HG02938 (cell line): ENCODE data around the gene RIMS3.
"Not testable (repeated sequence)": the region's sequence is repeated elsewhere in the genome, so short reads cannot be mapped to it uniquely, and the experiment has no call there.

ENCODE experiments used
- ATAC-seq: cut with Tn5 transposase; IDR thresholded peaks from one replicate; pipeline ENCODE4 v1.9.1; 2021; ENCODE audit warnings: mild to moderate bottlenecking, moderate library complexity; ENCODE audit not compliant: unreplicated experiment

The RIMS3 gene

DNA sequence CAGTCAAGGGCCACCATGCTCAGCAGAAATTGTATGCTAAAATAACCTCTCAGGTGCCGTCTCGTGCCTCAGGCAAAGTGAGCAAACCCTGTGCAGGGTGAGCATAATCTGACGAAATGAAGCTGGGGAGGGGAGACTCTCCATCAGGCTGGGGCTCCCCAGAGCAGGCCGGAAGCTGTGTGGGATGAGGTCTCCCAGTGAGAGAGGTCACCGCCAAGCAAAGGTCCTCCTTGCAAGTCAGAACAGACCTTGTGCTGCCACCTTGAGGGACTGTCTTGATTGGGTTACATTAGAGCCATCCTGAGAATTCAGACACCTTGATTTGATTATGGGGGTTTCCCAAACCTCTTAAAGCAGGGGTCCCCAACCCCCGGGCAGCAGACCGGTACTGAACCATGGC is 69.9 kb downstream of the RIMS3 start:
- no peak for ATAC-seq

DNA sequence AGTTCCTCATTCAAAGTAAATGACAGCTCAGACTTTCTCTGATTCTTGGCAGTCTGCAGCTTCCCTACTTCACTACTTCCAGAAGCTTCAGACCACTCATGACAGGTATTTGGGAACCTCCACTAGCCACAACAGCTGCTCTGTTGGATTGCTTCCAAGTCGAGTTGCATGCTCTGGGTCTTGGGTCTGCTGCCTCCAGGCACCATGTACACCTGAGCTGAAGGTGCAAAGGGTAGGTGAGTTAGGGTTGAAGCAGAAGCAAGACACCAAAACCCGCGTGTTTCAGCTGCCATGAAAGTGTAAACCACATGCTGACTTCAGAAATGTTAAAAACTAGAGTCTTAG is 71.3 kb downstream of the RIMS3 start:
- ATAC-seq = no peak

DNA sequence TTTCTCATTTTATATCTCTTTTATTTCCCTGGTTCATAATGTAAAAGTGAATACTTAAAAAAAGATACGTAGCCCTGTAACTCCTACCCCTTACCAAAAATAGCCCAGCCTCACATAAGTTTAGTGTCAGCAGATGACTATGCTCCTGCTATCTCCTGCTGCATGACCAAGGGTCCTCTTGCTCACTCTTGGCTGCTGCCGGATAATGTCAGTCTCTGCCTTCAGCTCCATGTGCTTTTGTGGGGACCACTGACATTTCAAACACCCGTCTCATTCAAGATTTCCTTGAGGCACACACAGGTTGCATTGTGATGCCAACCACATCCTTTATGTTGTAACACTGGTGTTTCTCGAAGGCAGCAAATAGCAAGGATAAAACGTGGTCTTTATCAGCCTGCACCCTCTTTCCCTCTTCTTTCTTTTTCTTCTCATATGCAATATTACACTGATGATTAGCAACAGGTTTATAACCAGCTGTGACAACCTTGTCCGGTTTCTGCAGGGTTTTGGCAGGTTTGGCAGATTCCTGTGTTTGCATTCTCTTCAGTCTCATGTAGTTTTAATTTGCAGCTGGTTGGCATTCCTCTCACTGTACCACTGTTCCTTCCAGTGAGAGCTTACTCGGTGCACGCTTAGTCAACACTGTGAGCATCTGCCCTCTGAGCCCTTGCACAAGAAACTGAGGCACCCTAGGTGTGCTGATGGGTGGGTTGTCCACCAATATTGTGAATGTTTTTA is 71.9 kb downstream of the RIMS3 start:
- ATAC-seq = no peak

DNA sequence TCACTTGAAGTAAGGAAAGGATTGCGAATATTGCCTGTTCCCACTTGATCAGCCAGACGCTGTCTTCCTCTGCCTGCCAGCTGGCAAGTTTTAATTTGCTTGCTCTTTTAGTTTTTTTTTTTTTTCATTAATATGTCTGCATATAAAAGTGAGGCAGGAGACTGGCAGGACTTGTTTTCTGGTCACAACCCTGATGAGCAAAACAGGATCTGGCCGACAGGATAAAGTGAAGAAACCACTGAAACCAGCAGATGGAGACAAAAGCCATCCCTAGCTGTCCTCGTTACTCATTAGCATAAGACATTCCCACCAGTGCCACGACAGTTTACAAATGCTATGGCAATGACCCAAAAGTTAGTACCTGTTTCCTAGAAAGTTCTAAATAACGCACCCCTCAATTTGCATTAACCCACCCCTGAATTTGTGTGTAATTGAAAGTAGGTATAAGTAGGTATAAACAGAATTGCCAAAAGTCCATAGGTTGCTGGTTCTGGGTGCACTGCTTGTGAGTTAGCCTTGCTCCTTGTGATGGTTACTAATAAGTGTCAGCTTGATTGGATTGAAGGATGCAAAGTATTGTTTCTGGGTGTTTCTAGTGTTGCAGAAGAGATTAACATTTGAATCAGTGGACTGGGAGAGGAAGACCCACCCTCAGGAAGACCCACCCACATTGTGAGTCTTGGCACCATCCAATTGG is 73.2 kb downstream of the RIMS3 start:
- no peak for ATAC-seq

DNA sequence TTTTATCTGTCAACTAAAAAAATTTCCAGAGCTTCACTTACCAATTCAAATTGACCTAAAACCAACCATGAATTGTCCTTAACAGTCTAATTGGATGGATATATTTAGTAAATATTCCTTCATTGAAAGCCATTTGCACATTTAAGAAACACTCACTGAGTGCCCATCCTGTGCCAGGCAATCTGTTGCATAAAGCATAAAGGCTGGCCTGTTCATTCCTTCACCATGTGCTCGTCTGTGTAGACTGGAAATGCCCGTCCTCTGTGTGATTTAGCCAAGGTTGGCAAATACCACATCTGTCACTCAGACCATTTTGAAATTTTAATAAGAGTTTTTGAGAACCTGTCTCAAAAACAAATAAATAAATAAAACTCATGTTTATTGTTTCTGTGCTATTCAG is 76.9 kb downstream of the RIMS3 start:
- no peak for ATAC-seq

DNA sequence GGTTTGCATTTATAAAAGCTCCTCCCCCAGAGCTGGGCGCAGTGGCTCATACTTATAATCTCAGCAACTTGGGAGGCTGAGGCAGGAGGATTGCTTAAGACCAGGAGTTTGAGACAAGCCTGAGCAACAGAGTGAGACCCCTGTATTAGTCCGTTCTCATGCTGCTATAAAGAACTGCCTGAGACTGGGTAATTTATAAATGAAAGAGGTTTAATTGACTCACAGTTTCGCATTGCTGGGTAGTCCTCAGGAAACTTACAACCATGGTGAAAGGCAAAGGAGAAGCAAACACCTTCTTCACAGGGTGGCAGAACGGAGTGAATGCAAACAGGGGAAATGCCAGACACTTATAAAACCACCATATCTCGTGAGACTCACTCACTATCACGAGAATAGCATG is 81.5 kb downstream of the RIMS3 start:
- ATAC-seq = no peak

DNA sequence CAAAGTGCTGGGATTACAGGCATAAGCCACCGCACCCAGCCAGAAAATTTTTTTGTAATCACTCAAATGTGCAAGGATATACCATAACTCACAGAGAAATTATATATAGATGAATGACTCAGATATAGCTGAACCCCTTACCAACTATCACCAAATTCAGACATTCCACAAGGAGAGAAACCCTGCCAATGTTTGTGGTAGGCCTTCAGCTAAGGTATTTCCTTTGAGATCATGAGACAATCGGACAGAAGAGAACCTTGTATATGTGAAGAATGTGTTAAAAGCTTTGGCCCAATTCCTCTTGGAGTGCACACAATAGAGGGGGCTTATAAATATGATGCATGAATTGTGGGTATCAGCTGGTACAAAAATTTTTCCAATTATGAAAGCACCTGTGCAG is 83.4 kb downstream of the RIMS3 start:
- ATAC-seq = no peak

DNA sequence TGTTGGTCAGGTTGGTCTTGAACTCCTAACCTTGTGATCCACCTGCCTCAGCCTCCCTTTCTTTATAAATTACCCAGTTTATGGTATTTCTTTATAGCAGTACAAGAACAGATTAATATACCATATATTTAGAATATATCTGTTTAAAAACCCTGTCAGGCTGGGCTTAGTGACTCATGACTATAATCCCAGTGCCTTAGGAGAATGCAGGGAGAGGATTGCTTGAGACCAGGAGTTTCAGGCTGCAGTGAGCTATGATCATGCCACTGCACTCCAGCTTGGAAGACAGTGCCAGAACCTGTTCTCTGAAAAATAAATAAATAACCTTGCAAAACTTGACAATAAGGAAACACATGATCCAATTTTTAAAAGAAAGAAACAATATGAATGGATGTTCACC is 90.1 kb downstream of the RIMS3 start:
- ATAC-seq = no peak

DNA sequence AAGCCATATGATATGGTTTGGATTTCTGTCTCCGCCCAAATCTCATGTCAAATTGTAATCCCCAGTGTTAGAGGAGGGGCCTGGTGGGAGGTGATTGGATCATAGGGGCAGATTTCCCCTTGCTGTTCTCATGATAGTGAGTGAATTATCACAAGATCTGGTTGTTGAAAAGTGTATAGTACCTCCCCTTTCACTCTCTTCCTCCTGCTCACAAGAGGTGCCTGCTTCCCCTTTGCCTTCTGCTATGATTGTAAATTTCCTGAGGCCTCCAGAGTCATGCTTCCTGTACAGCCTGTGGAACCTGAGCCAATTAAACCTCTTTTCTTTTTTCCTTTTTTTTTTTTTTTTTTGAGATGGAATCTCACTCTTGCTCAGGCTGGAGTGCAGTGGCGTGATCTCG is 90.7 kb downstream of the RIMS3 start:
- not testable (repeated sequence) for ATAC-seq
